ENCODE data around the gene NKPD1. TPM values are rescaled to one million over a fixed set of nuclear protein-coding genes. Genes with fewer than 3 reads are reported as not detected.

The NKPD1 gene
- total RNA-seq, 4 donors from 2014 or later = 0.44 to 1.3 (median 0.68) TPM

GRCh38 chr19:45140533-45140932 is 20.2 kb downstream of the NKPD1 start:
- intact Hi-C loops (cut with DNase I) = no loop called here
- WGBS, 2 donors = 77 to 82% methylated on average over 9 to 11 of the region's 11 CpGs
- TF ChIP-seq POLR2A (IDR thresholded peaks at IDR 0.05) = no peak
- TF ChIP-seq, protein P1, sequence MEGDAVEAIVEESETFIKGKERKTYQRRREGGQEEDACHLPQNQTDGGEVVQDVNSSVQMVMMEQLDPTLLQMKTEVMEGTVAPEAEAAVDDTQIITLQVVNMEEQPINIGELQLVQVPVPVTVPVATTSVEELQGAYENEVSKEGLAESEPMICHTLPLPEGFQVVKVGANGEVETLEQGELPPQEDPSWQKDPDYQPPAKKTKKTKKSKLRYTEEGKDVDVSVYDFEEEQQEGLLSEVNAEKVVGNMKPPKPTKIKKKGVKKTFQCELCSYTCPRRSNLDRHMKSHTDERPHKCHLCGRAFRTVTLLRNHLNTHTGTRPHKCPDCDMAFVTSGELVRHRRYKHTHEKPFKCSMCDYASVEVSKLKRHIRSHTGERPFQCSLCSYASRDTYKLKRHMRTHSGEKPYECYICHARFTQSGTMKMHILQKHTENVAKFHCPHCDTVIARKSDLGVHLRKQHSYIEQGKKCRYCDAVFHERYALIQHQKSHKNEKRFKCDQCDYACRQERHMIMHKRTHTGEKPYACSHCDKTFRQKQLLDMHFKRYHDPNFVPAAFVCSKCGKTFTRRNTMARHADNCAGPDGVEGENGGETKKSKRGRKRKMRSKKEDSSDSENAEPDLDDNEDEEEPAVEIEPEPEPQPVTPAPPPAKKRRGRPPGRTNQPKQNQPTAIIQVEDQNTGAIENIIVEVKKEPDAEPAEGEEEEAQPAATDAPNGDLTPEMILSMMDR (IDR thresholded peaks at IDR 0.05) = no peak
- peaks cover 0 to 16% of the 10 kb centered on the region in 2 donors for H3K36me3 ChIP-seq
- H3K4me3 ChIP-seq (replicated peaks in 1 of 3) = no peak overlapping the region
- no peak for DNase-seq
- no peaks in the 10 kb centered on the region for H3K9me3 ChIP-seq
- peaks cover 20 to 61% of the 10 kb centered on the region in 2 donors for H3K4me1 ChIP-seq
- H3K27ac ChIP-seq = no peak overlapping the region
- H3K27me3 ChIP-seq = no peaks in the 10 kb centered on the region

DNA sequence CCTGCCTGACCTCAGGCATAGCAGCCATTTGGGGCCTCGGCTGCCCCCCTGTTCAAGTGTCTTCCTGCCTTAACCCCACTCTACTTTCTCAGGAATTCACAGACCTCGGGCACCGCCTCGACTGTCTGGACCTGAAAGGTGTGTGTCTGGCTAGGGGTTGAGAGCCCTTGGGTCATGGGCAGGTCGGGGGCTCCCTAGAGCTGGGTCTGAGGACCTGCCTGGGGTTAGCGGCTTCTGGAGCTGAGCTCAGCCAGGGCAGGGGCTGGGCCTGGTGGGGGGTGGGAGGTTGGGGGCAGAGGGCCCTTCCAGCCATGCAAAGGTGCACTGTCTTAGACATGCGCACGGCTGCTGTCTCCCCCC is 20.7 kb downstream of the NKPD1 start:
- Histone ChIP-seq H3K36me3 (peaks cover 0 to 12% of the 10 kb centered on the region in 2 donors), H3K27me3 (no peaks in the 10 kb centered on the region), H3K4me1 (peaks cover 20 to 61% of the 10 kb centered on the region in 2 donors), H3K27ac (no peak overlapping the region), H3K9me3 (no peaks in the 10 kb centered on the region), H3K4me3 (replicated peaks in 1 of 3) (no peak overlapping the region)
- TF ChIP-seq, protein P1 (IDR thresholded peaks at IDR 0.05) = no peak
- no peak for TF ChIP-seq POLR2A (IDR thresholded peaks at IDR 0.05)
- no peak for DNase-seq
- 59% methylated on average over 3 to 8 of the region's 8 CpGs for WGBS, 2 donors
- intact Hi-C loops (cut with DNase I) = no loop called here

DNA sequence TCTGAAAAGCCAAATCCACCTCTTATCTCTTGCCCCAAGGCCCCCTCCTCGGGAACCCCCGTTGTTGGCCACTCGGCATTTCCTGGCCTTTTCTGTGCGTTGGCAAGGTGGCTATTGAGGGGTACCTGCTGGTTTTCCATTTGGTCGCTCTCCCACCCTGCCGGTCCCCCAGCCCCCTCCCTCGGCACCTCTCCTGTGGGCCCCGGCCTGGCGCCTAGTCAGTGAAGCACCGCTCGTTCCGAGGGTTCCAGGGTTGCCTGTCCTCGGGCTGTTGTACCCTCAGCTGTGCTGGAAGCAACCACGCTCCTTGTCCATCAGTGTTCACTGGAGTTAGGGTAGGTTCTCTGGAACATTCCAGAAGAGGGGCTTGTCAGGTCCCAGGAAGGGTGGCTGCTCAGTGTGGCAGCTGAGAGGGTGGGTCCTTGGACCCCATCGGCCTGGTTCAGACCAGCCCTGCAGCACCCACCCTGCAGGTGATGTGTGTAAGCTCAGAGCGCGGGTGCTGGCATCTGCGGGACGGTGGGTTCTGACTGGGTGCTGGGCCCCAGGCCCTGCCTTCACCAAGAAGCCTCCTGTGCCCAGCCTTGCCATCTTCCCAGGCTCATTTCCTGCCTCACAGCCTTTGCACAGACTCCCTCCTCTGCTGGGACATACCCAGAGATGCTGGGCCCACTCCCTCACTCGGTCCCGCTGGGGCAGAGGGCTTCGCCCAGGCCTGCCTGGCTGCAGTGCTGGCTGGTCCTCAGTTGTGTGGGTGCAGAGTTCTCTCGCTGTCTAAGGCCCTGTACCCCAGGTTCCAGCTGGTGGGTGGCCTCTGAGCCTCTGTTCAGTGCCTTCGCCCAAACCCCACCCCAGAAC is 21.3 kb downstream of the NKPD1 start:
- peak overlapping the region in 1 of 3 donors; percentile 2 for H3K27ac ChIP-seq
- TF ChIP-seq, protein P1 (IDR thresholded peaks at IDR 0.05) = no peak
- TF ChIP-seq POLR2A (IDR thresholded peaks at IDR 0.05) = no peak
- H3K27me3 ChIP-seq = no peaks in the 10 kb centered on the region
- no peak for DNase-seq
- WGBS, 2 donors = 84% methylated on average over 16 to 19 of the region's 24 CpGs
- H3K4me3 ChIP-seq (replicated peaks in 1 of 3) = no peak overlapping the region
- peaks cover 25 to 59% of the 10 kb centered on the region in 2 donors for H3K4me1 ChIP-seq
- H3K9me3 ChIP-seq = no peaks in the 10 kb centered on the region
- peaks cover 0 to 7% of the 10 kb centered on the region in 2 donors for H3K36me3 ChIP-seq
- intact Hi-C loops (cut with DNase I) = no loop called here

GRCh38 chr19:45138303-45138751 is 22.5 kb downstream of the NKPD1 start:
- Histone ChIP-seq H3K4me1 (peaks cover 32 to 61% of the 10 kb centered on the region in 2 donors), H3K27me3 (no peaks in the 10 kb centered on the region), H3K4me3 (replicated peaks in 1 of 3) (no peak overlapping the region), H3K36me3 (peaks cover 0 to 7% of the 10 kb centered on the region in 2 donors), H3K27ac (peak overlapping the region in 2 of 3 donors; percentile 42 to 69), H3K9me3 (no peaks in the 10 kb centered on the region)
- DNase-seq = peak; percentile 76 to 89
- intact Hi-C loops (cut with DNase I) = no loop called here
- 29 to 58% methylated on average over 7 to 10 of the region's 11 CpGs for WGBS, 2 donors
- no peak for TF ChIP-seq POLR2A (IDR thresholded peaks at IDR 0.05)
- TF ChIP-seq, protein P1 (IDR thresholded peaks at IDR 0.05) = no peak

DNA sequence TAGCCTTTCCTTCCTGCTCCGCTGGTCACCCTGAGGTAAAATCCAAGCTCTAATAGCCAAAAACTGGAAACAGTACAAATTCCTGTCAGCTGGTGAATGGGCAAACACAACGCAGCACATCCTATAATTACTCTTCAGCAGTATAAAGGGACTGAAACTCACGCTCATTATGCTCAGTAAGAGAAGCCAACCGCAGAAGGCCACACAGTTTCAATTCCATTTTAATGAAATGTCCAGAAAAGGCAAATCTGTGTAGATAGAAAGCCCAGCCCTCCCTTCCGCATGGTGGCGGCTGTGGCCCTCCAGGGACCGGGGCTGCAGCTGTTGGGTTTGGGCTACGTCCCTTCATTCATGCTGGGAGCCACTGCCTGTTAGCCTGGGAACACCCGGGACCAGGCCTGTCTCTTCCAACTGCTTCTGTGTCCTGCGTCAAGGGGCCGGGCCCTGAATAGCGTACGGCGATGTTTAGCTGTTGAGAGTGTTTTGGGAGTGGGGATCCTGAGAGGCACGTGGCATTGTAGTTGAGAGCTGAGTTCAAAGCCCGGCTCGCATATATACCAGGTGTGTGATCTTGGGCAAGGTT is 23.5 kb downstream of the NKPD1 start:
- no peaks in the 10 kb centered on the region for H3K27me3 ChIP-seq
- peaks cover 0 to 5% of the 10 kb centered on the region in 2 donors for H3K36me3 ChIP-seq
- DNase-seq = peak in 1 of 2 donors; percentile 54
- H3K4me3 ChIP-seq (replicated peaks in 1 of 3) = no peak overlapping the region
- TF ChIP-seq, protein P1 (IDR thresholded peaks at IDR 0.05) = no peak
- TF ChIP-seq POLR2A (IDR thresholded peaks at IDR 0.05) = no peak
- 53 to 67% methylated on average over 12 to 17 of the region's 17 CpGs for WGBS, 2 donors
- intact Hi-C loops (cut with DNase I) = no loop called here
- peaks cover 32 to 61% of the 10 kb centered on the region in 2 donors for H3K4me1 ChIP-seq
- no peaks in the 10 kb centered on the region for H3K9me3 ChIP-seq
- peak overlapping the region in 2 of 3 donors; percentile 42 to 69 for H3K27ac ChIP-seq
